GM19351 (cell line): ENCODE measurements around the gene LIG3.
"Not testable (repeated sequence)": the region's sequence is repeated elsewhere in the genome, so short reads cannot be mapped to it uniquely, and the experiment has no call there.

ENCODE experiments used
- ATAC-seq: cut with Tn5 transposase; IDR thresholded peaks from one replicate; pipeline ENCODE4 v1.9.1; 2021; ENCODE audit warnings: mild to moderate bottlenecking, moderate library complexity; ENCODE audit not compliant: unreplicated experiment

The LIG3 gene

GRCh38 chr17:34998205-34998604 lies 17.9 kb downstream of the LIG3 start:
- no peak for ATAC-seq

- no peak for ATAC-seq
Observed at GRCh38 chr17:34999456-34999855, 19.1 kb downstream of the LIG3 start.

GRCh38 chr17:35000965-35001364 lies 20.7 kb downstream of the LIG3 start:
- not testable (repeated sequence) for ATAC-seq

- no peak for ATAC-seq
Observed at GRCh38 chr17:35001549-35001948, 21.2 kb downstream of the LIG3 start.

GRCh38 chr17:35002876-35003551 lies 22.7 kb downstream of the LIG3 start:
- ATAC-seq = no peak

GRCh38 chr17:35003778-35004177 lies 23.5 kb downstream of the LIG3 start:
- no peak for ATAC-seq

GRCh38 chr17:35006345-35006744 lies 26.0 kb downstream of the LIG3 start:
- ATAC-seq = no peak

- no peak for ATAC-seq
Observed at GRCh38 chr17:35006961-35007360, 26.6 kb downstream of the LIG3 start.

GRCh38 chr17:35010093-35010492 lies 29.8 kb downstream of the LIG3 start:
- ATAC-seq = no peak

- ATAC-seq = no peak
Observed at GRCh38 chr17:35011671-35012216, 31.4 kb downstream of the LIG3 start.

- no peak for ATAC-seq
Observed at GRCh38 chr17:35016369-35016768, 36.1 kb downstream of the LIG3 start.

- ATAC-seq = no peak
Observed at GRCh38 chr17:35017021-35017420, 36.7 kb downstream of the LIG3 start.

- ATAC-seq = no peak
Observed at GRCh38 chr17:35018814-35019213, 38.5 kb downstream of the LIG3 start.

- ATAC-seq = no peak
Observed at GRCh38 chr17:35019386-35020179, 39.3 kb downstream of the LIG3 start.

- no peak for ATAC-seq
Observed at GRCh38 chr17:35021520-35022380, 41.4 kb downstream of the LIG3 start.

- ATAC-seq = no peak
Observed at GRCh38 chr17:35022536-35023063, 42.3 kb downstream of the LIG3 start.

GRCh38 chr17:35023538-35023937 lies 43.2 kb downstream of the LIG3 start:
- no peak for ATAC-seq

- ATAC-seq = no peak
Observed at GRCh38 chr17:35025541-35025940, 45.2 kb downstream of the LIG3 start.

- ATAC-seq = not testable (repeated sequence)
Observed at GRCh38 chr17:35028097-35028496, 47.8 kb downstream of the LIG3 start.

- ATAC-seq = no peak
Observed at GRCh38 chr17:35028531-35029262, 48.4 kb downstream of the LIG3 start.
